Middle frontal gyrus (tissue), 1 donor: Measurements from ENCODE around the gene AK9.
"Not testable (repeated sequence)": the region's sequence is repeated elsewhere in the genome, so short reads cannot be mapped to it uniquely, and the experiment has no call there.

Experiments used
- DNase-seq: peaks from one replicate; pipeline ENCODE4 v3.0.0-alpha.2; 2015; ENCODE audit warnings: low spot score; ENCODE audit errors: extremely low spot score

AK9 gene

DNA sequence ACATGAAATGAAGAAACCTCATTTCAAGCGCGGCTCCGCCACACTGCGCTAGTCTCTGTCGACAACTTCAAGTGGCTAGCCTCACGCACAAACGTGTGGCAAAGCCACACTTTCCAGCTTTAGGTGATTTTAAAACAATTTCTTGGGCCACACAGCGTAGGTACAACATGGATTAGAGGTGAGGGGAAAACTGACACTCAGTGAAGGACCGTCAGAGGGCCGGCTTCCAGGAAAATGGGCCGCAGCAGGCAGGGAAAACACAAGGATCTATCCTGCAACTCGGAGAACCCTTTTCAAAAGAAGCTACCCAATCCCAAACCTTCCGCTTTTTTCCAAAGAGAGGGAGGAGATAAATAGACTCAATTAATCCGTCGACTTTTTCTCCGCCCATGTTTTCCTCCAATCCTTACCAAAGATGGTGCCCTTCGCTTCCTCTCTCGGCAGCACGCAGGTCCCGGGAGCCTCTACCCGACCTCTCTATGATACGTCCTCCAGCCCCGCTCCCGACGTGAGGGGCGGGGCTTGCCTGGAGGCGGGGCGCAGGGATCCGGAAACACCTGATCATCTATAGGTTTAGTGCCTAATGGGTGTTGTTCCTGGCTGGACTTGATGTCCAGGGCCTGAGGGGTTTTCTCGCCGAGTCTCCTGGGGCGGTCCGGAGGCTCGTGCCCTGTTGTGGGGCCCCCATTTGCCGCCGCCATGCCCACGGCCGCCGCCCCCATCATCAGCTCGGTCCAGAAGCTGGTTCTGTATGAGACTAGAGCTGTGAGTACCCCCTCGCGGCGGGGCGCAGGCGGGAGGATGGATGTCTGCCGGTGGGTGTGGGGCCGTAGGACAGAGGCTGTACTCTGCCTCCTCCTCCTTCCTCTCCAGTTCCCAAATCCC lies at the start of gene AK9, which contains the start of gene FIG4:
TSS of gene AK9 (minus strand) at position 466 of the 885 bp plus-strand sequence. CDS start 15,457 bp downstream, outside the sequence.
TSS of gene FIG4 (plus strand) at position 560 of the 885 bp plus-strand sequence. CDS start at position 700, 140 bp downstream.
- peak; percentile 90 for DNase-seq

DNA sequence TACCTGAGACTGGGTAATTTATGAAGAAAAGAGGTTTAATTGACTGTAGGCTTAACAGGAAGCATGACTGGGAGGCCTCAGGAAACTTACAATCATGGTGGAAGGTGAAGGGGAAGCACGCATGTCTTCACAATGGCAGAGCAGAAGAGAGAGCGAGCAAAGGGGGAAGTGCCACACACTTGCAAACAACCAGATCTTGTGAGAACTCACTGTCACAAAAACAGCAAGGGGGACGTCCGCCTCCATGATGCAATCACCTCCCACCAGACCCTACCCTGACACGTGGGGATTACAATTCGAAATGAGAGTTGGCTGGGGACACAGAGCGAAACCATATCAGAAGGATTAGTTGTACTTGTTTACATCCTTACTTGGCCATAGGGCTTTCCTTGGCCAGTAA lies 49.8 kb upstream of the AK9 start:
- DNase-seq = no peak

DNA sequence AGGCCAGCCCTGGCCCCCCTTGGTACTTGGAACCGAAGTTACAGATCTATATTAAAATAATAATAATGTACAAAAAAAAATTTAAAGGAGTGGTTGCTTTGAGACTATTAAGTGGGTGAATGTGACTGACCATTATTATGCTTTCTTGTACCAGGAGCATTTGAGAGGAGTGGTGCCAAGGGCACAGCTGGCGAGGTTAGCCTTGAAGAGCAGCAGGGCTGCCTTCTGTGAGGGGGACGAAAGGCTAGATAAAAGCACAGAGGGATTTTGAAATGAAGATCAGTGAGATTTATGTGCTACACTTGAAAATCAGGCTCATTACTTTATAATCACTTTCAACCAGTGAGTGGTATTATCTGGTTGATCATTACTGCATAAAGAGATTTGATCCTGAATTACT lies 48.7 kb upstream of the AK9 start:
- DNase-seq = no peak

DNA sequence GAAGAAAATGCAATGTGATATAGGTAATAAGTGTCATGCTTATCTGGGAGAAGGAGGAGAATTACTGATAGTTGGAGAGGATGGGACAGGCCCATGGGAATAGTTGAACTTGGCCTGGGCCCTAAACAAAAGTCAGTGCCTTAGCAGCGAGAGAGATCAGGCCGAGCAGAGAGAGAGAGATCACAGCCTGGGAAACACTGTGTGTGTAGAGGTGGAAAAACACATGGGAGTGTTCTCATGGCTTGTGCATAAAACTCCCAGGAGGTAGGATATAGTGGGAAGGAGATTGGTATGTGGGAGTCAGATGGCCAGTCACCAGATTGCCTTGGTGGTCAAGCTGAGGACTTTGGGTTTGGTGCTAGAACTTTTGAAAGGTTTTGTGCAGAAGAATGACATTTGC lies 47.7 kb upstream of the AK9 start:
- no peak for DNase-seq

DNA sequence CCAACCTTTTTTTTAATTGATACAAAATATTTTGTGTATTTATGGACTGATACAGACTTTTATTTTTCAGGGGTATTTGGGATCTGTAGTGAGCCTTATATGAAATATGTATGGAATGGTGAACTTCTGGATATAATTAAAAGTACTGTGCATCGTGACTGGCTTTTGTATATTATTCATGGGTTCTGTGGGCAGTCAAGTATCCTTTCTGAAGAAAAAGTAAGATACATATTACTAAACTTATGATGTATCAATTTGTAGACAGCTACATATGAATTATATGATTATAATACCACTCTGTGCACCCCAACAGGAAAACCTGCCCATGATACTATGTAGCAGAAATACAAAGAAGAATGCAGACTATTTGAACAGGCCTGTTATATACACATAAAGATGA lies 47.3 kb upstream of the AK9 start:
- DNase-seq = no peak

DNA sequence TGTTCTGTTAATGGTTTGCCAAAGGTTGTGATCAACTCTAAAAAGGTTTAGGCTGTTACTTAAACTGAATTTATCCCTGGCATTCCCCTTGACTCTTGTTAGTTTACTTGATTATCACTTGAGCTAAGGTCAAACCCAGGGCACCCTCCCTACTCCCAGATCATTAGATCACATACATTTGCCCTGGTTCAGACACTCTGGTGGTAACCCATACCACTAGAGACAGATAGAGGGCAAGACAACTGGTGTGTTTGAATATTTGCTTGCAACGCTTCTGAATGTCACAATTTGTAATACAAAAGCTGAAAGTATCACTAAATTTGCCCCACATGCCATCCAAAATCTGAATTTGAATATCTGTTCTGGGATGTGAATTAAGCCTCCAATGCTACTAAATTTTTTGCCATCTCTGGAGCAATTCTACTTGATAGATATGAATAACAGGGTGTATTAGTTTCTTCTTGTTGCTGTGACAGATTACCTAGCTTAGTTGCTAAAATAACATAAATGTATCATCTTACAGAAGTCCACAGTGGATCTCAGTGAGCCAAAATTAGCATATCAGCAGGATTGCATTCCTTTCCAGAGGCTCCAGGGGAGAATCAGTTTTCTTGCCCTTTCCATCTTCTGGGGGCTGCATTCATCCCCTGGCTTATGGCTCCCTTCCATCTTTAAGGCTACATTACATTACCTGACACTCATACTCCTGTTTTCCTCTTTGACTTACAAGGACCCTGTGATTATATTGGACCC lies 45.4 kb upstream of the AK9 start:
- no peak for DNase-seq

DNA sequence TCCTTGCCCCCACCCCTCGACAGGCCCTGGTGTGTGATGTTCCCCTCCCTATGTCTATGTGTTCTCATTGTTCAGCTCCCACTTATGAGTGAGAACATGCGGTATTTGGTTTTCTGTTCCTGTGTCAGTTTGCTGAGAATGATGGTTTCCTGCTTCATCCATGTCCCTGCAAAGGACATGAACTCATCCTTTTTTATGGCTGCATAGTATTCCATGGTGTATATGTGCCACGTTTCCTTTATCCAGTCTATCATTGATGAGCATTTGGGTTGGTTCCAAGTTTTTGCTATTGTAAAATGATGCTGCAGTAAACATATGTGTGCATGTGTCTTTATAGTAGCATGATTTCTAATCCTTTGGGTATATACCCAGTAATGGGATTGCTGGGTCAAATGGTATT lies 34.2 kb upstream of the AK9 start:
- not testable (repeated sequence) for DNase-seq

DNA sequence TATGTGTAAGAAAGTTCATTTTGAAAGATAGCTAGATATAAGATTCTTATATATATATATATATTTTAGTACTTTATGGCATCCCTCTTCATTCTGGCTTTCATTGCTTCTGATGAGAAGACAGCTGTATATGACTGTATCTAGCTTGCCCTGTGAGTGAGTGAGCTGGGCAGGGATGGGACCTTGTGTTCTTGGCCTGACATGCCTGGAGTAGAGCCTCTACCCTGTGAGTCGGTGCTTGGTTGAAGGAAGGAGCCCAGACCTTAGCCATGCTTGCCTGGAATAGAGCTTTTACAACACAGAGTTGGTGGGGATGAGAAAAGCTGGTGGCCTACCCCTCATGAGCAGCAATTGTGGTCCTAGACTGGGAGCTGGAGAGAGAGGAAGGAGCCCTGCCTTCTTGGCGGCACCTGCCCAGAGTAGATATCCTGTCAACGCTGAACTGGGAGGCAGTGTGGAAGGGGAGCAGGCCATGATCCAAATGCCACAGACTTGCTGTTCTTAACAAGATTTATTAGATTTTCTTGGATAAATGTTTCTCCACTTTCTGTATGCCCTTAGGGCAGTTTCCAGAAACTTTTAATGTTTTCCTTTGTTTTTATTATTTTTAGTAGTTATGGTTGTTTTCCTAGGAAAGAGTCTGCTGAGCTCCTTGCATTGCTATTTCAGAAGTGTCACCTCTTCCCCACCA lies 31.7 kb upstream of the AK9 start:
- no peak for DNase-seq

DNA sequence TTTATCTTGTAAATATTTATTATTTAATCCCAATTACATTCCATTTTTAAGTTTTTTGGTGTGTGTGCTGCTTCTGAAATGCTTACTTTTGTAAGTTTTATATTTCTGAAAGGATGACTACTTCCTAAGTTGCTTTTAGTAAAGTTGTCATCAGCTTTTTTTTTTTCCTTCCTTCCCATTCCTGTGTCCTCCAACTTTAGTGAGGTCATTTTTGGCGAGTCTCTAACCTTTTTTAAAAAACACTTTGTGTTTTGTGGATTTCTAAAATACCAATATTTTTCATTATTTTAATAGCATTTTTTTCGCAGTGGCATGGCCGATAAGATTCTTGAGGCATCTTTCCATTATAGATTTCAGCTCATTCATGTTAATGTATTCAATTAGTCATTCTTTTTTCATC lies 31.0 kb upstream of the AK9 start:
- no peak for DNase-seq

DNA sequence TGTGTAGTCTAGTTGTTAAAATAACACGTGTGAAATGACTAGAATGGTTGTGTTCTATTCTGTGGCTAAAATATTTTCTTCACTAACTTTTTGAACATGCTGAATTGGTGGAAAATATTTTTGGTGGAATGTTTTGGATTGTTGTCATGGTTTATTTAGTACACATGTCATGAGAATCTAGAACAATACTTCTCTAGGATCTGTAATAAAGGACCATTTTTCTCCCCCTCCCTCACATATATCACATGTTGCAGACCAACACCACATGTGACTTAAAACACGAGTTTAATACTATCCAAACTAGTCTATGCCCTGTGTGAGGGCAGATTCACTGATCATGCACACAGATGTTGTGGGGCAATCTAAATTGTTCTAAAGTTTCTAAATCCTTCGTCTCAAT lies 29.3 kb upstream of the AK9 start:
- no peak for DNase-seq

DNA sequence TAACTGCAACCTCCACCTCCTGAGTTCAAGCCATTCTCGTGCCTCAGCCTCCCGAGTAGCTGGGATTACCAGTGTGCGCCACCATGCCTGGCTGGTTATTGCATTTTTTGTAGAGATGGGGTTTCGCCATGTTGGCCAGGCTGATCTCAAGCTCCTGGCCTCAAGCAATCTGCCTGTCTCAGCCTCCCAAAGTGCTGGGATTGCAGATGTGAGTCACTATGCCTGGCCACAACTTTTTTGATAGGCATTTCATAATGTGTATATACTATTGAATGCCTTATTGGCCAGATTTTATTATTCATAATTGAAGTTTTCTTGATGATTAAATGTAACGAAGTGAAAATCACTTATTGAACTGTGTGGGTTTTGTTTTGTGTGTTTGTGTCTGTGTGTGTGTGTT lies 28.0 kb upstream of the AK9 start:
- no peak for DNase-seq

DNA sequence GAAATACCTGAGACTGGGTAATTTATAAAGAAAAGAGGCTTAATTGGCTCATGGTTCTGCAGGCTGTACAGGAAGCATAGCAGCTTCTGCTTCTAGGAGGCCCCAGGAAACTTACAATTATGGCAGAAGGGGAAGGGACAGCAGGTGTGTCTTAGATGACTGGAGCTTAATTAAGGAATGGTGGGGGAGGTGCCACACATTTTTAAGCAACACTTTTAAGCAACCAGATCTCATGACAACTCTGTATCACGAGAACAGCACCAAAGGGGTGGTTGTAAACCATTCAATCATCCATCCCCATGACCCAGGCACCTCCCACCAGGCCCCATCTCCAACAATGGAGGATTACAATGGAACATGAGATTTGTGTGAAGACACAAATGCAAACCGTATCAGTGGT lies 27.0 kb upstream of the AK9 start:
- no peak for DNase-seq

DNA sequence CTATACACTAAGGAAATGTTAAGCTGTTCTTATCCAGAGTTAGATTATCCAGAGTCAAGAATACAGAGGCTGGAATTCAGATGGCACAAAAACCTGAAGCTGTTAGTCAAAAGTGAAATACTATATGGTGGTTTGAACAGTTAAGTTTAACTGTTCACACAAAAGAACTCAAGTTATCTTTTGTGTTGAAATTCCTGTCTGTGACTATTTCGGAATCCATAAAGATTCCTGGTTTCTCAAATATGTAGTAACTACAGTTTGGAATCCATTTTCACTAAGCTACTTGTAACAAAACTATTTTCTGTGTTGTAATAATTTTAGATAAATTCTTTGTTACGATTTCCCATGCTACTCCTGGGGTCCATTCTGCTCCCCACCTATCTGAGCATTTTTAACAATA lies 24.6 kb upstream of the AK9 start:
- no peak for DNase-seq

DNA sequence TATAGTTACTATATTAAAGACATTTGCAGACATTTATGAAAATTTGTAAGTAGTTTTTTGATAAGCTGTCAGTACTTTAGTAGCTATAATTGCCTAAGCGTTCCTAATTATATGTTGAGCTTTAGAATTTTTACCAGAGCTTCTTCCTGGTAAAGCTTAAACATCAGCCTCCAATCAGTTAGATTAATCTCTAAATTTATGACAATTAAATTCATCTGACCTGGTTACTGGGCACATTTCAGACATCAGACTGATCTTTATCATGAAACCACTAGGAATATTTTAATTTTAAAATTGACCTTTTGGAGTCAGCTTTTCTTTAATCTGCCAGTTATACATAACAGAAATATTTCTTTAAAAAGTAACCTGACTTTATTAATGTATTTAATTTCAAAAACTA lies 23.6 kb upstream of the AK9 start:
- DNase-seq = no peak

DNA sequence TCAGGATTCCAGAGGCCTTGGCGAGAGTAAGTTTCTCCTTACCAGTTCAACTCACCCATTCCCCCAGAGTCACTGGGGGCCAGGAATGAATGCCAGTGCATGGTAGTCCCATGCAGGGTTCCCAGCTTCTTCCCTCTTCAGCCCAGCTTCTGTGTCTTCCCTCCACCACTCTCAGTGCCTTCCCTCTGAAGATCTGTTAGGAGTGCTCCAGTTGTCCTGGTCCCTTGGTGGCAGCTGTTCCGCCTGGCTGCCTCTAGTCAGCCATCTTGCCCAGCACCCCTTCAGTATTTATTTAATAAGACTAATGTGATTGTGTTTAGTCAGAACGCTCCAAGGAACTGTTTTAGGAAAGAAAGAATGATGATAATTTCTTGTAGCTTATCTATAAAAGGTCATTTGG lies 23.2 kb upstream of the AK9 start:
- no peak for DNase-seq

DNA sequence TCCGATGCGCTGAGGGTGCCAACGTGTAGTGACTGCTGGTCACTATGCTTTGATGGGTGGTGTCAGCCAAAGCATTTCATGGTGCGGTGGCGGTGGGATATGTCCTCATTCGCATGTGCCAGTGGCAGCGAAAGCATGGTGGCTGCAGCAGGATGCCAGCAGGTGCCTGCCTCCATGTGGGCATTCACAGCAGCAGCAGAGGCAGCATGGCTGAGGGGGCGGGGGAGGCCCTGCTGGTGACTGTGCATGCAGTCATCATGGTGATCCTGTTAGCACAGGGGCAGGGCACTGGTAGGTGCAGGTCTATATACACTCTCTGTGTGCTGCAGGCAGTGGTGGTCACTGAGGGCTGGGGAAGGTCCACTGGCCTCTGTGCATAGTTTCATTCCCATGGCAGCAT lies 22.1 kb upstream of the AK9 start:
- no peak for DNase-seq

DNA sequence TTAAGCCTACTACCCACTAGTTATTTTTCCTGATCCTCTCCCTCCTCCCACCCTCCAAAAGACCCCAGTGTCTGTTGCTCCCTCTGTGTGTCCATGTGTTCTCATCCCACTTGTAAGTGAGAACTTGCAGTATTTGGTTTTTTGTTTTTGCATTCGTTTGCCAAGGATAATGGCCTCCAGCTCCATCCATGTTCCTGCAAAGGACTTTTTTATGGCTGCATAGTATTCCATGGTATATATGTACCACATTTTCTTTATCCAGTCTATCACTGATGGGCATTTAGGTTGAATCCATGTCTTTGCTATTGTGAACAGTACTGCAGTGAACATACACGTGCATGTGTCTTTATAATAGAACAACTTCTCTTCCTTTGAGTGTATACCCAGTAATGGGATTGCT lies 17.1 kb upstream of the AK9 start:
- DNase-seq = not testable (repeated sequence)

DNA sequence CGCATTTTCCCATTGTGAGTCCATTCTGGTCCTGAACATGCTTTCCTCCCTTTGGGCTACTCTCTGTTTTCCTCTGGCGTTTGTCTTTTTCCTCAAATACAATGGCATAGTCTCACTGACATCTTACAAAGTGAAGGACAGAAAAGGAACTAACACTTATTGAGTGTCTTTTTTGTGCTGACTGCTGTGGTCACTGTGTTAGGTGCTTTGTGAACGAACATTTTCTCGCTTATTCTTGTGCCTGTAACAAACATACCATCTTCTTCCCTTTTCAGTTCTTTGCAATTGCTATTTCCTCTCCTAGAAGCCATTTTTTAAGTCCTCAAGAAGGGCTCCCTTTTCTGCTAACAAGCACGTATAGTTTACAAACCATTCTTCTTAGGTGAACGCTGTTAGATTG lies 15.5 kb upstream of the AK9 start:
- DNase-seq = no peak

DNA sequence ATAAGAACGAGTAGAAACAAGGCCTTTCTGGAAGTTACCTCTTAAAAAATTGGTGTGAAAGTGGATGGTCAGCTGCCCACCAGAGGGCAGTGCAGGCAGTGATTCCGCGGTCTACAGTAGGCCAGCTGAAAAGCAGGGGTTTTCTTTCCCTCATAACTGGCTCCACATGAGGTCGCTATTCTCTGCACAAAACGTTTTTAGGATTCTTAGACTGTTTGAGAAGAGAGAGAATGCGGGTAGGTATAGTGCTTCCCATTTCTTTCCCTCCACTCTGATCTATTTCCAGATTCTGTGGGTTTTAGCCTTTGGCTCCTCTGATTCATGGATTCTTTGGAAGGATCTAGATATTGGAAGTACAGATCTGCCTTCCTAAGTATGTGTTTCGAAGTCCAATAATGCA lies 14.3 kb upstream of the AK9 start:
- peak; percentile 82 for DNase-seq

DNA sequence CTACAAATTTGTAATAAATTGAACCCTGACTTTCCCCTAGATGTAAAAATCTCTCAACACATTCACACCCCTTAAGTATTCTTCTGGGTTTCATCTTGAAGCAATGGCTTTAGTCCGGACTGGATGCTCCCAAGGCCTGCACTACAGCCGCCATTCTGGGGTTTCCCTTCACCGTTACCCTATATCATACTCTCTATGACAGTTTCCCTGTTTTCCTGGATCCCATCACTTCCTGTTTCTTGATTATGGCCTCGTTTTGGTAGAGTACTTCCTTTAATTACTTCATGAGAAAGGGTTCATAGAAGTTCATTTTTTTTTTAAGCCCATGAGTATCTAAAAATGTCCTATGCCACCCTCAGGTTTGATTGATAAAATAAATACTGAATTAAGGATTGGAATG lies 11.8 kb upstream of the AK9 start:
- DNase-seq = no peak

DNA sequence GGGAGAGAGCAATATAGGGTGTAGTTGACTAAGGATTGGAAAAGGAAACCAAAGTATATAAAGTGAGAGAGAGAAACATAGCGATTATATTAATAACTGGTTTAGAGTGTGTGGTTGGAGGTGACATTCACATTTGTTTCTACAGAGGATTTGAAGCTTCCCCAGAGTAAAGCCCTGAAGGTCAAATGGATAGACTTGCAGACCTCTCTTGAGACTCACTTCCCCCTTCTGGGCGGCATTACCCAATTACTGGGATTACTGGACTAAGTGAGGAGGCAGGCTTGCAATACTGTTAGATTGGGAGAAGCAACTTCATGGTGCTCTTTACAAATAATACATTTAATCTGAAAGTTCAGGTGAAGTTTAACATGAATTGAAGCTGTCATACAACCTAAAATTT lies 10.8 kb upstream of the AK9 start:
- no peak for DNase-seq

DNA sequence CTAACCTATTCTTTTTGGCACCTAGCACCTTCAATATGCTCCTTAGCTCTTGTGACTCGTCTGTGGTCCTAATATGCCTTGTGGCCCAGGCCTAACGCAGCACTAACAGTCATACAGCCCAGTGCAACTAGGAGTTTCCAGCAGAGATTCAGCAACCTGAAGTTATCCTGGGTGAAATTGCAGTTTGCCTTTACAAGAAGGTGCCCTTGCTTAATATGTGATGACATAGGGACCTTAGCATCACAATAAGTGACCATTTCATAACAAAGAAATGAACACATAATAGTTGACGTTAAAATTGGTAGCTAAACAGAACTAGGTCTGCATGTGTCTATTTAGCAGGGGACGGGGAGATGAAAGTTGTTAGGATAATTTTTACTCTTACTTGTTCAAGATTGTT lies 10.2 kb upstream of the AK9 start:
- DNase-seq = no peak
